NCI-H2171 treated with DMSO at 0.1 percent for 48 hours (cell line): Measurements from ENCODE around the gene TAGLN2.
"Not testable (repeated sequence)": the region's sequence is repeated elsewhere in the genome, so short reads cannot be mapped to it uniquely, and the experiment has no call there.

Experiments used
- DNase-seq: peaks from one replicate; lab custom pipeline; 2025; lab: John Stamatoyannopoulos, UW

The TAGLN2 gene

DNA sequence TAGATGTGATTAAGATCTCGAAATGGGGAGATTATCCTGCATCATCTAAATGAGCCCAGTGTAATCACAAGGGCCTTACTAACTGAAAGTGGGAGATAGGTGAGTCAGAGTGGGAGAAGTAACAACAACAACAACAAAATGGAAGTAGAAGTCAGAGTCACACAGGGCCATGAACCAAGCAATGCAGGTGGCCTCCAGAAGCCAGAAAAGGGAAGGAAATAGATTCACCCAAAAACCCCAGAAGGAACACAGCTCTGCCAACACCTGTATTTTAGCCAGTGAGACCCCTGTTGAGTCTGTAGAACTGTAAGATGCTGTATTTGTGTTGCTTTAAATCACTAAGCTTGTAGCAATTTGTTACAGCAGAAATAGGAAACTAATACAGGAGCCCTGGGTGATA is 4.1 kb downstream of the TAGLN2 start:
- no peak for DNase-seq

DNA sequence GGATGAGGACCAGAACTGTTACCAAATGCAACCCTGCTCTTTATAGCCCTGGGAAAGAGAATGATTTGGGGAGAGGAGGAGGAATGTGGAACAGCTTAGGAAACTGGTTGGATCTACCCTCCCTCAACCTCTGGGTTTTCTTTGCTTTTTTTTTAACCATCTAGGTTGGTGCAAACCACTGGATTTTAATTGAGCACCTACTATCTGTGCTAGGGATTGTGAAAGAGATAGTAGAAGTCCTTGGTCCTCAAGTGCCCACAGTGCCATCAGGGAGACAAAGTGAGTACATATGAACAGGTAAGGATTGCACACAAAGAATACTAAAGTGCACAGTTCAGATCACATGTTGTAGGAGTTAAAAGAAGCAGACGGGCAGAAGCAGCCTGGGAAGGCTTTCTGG is 4.7 kb downstream of the TAGLN2 start:
- no peak for DNase-seq

DNA sequence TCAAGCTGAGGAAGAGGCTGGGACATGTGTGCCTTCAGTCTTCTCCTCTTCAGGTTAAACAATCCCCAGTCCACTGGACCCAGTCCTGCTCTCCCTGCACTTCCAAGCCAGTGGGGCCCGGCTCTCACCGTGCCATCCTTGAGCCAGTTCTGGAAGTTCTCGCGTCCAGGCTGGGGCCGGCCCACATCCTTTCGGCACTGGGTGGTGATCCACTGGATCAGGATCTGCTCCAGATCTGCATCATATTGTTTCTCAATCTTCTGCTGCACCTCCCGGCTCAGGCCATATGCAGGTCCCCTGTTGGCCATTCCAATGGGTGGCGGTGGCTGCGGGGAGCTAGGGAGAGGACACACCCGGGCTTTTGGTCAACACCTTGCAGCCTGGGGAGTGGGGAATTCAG is 5.1 kb downstream of the TAGLN2 start:
- DNase-seq = no peak

DNA sequence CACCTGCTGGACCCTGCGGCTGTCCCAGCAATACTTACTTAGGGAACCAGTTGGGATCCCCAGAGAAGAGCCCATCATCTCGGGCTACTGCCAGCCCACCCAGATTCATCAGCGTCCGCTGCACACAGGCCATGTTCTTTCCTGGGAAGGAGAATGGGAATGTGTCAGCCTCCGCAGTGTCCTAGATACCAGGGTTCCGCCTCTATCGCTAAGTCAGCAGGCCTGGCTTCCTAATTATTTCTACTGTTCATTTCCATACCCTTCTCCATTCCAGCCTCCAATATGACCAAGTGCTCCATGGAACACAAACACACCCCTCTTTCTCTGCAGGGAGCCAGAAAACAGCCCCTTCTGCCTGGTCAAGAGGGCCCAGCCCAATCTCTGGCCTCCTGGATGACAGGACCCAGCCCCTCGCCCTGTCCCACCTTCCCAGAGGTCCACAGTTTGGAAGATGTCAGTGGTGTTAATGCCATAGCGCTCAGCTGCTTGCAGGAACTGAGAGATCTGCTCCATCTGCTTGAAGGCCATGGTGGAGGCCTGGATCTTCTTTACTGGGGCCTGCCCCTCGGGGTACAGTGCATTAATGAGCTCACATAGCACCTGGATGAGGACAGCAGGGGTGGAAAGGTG is 6.0 kb downstream of the TAGLN2 start:
- no peak for DNase-seq

DNA sequence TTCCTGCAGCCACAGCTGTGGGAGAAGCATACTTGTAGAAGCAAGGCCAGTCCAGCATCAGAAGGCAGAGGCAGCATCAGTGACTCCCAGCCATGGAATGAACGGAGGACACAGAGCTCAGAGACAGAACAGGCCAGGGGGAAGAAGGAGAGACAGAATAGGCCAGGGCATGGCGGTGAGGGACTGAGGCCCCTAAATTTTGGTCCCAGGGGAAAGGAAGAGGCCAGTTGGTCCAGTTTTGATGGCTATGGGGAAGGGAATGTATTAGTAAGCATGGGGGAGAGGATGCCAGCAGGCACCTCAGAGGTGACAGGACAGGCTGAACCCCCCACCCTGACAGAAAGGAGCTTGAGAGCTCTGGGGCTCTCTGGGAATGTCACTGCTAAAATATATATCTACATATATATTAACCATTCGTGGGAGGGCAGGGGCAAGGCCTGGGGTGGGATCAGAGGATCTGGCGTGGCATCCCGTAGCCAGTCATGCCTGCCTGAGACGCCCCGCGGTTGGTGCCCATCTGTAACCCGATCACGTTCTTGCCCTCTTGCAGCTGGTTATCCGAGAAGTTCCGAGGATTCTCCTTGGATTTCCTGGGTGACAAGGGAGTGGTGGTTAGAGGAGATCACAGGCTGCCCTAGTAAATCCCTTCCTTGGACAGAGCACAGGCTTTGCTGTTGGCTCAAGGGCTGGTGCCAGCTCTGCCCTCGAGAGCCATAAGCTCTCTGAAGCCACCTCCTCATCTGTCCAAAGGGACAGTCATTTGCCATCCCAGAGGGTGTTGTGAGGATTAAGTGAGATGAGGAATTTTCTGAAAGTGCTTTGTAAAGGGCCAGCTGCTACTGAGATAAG is 6.7 kb downstream of the TAGLN2 start:
- no peak for DNase-seq

DNA sequence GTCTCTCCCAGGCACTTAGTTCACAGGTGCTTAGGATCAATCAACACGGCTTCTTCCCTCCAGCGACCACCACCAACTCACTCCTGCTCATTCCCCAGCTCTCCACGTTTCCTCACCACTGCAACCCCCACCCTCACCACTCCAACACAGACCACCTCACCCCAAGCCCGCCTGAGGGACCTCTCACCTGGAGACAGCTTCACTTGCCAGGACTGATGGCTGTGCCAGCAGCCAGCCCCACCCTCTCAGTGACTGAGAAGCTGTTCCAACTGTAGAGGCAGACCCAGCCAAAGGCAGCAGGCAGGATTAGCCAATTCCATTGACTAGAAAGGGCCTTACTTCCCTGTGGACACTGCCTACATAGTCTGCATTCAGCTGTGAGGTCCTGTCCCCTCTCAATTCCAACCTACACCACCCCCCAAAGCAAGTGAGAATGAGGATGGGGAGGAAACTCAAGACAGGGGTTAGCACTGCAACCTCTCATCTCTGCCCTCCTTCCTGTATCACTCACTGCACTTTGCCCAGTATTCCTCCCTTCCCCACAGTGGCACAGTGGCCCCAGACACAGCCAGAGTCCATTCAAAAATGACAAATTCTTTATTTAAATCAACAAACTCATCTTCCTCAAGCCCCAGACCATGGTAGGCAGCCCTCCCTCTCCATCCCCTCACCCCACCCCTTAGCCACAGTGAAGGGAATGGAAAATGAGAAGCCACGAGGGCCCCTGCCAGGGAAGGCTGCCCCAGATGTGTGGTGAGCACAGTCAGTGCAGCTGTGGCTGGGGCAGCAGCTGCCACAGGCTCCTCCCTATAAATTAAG is 7.6 kb downstream of the TAGLN2 start:
- DNase-seq = no peak

DNA sequence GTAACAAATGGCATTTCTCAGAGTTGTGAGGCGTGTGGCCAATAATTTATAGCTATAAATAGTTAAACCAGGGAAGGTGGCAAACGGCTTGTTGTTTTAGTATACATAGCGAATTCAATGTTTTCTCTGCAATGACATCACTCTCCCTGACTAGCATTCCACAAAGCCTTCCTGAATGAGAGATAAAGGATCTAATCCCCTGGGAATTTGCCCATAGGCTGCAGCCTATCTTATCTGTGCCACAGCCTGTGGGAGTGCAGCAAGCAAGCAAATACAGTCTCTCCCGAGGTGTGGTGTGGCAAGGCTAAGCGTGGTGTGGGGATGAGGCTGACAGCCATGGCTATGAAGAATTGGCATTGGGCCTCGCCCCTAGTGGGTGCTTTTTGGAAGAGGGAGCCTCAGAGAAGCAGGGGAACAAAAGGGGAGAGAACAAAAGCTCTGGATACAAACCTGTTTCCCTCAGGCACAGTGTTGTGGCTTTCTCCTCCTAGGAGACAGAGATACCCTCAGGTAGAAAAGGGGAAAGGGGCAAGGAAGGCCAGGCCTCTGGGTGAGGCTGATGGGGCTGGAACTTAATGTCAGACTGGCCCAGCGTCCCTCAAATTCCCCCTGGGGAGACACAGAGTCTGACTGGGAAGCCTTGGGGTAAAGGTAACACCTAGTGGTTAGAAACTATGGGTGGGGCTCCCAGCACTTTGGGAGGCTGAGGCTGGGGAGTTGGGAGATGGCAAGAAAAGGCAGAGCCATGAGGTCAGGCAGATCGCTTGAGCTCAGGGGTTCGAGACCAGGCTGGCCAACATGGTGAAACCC is 8.9 kb downstream of the TAGLN2 start:
- DNase-seq = peak; percentile 25

DNA sequence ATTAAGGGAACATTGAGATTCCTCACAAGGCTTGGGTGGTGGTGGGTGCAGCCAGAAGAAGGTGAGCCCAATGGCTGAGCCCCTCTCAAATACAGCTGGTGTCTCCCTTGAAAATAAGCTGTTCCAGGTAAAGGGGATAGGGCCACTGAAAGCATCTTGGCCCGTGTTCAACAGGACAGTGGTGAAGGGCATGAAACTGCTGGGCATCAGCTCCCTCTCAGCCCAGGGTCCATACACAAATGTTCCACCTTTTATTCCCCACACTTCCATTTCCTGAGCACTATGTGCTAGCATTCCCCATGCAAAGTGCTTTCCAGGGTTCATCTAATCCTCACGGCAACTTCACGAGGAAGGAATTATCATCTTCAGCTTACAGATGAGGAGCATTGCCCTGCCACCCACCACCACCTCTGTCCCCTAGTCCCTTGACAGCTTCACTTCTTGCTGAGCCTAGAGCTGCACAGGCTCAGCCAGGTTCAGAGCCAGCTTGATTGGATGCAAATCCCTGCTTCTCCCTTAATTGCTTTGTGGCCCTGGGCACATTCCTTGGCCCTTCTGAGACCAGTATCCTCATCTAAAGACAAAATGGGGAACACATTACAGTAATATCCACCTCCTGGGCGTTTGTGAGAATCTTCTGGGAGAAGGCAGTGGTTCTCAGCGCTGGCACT is 9.6 kb downstream of the TAGLN2 start:
- no peak for DNase-seq

DNA sequence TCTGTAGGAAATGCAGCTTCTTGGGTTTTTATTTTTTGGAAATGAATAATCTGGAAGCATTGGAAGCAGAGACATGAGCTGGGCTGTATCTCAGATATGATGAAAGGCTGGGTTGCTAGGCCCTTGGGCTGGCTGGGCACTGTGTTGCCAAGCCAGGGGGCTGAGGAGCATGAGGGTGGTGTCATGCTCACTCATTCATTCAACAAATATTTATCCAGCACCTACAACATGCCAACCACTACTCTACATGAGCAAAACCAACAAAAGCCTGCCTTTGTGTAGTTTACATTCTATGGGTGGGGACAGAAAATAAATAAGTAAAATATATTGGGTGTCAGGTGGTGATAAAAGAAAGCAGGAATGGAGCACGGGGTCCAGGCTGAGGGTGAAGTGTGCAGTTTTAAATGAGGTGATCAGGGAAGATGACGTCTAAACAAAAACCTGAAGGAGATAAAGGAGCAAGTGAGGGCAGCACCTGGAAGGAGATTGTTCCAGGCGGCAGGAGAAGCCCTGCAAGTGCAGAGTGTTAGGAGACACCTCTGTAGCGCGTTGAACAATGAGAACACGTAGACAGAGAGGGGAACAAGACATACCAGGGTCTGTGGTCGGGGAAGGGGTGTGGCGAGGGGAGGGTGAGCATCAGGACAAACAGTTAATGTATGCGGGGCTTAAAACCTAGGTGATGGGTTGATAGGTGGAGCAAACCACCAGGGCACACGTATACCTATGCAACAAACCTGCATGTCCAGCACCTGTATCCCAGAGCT is 10.9 kb downstream of the TAGLN2 start:
- DNase-seq = no peak

DNA sequence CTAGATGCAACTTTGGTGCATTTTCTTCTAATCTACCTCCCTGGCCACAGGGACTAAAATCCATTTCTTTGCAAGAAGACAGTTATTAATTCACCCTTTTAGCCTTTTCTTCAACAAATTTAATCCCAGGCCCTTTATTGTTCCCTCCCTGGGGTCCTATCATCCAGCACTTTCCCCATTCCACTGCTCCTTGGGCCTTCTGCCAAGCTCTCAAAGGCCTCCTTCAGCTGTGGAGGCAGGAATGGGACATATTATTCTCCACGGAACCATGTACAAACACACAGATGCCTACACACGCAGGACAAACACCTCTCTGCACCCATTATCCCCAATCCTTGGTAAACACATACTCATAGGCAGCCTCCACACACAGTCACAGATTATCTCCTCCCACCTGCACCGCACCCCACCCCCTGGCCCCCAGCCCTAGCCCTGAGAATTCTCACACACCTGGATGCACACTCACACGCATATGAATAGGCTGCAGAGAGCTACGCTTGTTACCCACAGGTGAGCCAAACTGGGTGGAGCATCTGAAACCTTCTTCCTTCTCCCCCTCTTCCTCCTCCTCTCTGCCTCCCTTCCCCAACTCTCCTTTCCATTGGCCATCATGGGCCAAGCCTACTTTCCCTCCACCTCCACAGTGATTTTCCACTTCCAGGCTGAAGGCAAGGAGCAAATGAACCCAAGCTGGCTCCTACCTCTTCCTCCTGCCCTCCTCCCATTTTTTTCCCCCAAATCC is 11.7 kb downstream of the TAGLN2 start:
- DNase-seq = no peak

DNA sequence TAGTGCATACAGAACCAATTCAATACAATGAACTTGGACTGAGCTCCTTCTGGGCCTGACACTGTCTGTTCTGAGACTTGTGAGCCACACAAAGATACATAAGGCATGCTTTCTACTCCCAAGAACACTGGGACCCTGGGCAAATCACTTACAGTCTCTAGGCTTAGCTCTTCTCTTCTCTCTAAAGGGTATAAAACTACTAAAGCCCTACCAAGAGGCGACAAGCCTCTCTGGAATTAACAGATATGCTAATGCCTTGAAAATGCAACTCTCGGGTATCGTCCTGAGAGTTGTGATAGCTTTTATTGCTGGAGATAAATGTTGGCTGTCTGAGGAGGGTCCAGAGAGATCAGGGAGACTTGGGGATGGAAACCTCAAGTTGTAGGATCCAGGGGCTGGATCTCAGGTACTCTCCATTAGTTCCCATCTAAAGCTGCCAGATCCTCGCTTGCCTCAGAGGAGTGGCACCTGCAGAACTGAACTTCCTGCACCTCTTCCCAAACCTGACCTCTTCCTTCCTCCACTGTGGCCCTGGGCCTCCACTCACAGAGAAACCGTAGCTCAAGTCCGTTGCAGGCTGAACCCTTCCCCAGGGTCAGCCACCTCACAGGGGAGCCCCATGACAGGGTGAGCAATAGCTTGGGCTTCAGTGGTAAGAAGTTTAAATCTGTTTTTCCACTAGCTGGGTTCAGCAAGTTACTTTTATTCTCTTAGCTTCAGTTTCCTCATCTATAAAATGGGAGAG is 13.8 kb downstream of the TAGLN2 start:
- DNase-seq = no peak

DNA sequence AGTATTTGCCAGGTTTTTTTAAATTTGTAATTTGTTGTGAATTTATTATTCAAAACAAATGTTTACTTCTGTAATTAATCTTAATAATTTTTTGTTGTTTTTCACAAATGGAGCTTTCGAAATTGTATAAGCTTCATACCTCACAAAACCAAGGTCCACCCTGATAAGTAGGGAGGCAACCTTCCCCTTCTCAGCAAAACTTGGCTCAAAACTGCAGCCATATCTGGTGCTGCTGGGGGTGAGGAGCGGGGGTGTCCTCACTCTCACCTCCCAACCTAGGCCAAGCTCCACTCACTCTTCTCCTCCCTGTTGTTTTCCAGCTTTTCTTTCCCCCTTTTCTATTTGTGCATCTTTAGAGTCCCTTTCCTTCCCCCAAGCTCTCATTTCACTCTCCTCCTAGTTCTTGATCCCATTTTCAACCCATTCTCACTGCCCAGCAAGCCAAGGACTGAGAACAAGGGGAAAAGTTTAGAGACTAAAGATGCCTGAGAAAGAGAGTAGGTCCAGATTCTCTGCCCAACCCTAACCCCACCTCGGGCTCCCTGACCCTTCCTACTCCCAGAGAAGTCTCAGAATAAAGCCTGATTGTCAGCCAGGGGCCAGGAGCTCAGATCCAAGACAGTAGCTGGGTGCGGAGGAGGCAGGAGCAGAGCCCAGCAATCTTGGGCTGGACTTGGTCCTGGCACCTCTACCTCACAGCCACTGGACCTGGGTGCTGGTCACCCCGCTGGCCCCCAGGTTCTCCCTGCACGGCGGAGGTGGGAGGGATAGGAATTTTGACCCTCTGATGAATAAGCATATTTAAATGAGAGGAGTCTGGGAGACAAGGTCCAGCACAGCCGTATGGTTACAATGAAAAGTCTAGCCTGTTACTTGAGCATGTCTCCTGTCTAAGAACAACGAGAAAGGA is 17.0 kb downstream of the TAGLN2 start:
- no peak for DNase-seq

DNA sequence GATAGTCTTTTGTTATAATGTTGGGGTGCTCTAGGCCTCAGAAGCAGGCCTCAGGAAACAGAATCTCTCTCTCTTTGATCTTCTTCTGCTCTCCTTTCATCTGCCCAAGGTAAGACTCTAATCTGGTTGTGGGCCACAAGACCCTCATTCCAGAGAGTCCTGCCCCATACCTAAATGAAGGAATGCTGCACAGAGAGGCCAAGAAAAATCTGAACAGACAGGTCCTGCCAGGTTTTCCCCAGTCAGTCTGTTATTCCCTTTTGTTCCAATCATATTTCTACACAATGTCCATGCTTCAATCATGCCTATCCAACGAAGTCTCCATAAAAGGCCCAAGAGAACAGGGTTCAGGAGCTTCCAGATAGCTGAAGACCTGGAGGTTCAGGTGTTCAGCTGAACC is 18.3 kb downstream of the TAGLN2 start:
- no peak for DNase-seq

DNA sequence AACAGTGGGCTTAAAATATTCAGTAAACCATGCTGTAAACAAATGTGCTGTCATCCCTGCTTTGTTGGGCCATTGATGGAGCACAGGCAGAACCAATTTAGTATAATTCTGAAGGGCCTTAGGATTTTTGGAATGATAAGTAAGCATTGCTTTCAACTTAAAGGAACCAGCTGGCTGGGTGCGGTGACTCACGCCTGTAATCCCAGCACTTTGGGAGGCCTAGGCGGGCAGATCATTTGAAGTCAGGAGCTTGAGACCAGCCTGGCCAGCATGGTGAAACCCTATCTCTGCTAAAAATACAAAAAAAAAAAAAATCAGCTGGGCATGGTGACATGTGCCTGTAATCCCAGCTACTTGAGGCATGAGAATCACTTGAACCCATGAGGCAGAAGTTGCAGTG is 21.3 kb downstream of the TAGLN2 start:
- not testable (repeated sequence) for DNase-seq

DNA sequence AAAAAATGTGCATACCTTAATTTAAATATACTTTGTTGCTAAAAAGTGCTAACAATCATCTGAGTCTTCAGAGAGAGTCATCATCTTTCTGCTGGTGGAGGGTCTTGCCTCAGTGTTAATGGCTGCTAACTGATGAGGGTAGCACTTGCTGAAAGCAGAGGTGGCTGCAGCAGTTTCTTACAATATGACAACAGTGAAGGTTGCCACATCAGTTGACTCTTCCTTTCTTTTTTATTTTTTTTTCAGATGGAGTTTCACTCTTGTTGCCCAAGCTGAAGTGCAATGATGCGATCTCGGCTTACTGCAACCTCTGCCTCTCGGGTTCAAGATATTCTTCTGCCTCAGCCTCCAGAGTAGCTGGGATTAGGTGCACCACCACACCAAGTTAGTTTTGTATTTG is 22.8 kb downstream of the TAGLN2 start:
- DNase-seq = no peak

DNA sequence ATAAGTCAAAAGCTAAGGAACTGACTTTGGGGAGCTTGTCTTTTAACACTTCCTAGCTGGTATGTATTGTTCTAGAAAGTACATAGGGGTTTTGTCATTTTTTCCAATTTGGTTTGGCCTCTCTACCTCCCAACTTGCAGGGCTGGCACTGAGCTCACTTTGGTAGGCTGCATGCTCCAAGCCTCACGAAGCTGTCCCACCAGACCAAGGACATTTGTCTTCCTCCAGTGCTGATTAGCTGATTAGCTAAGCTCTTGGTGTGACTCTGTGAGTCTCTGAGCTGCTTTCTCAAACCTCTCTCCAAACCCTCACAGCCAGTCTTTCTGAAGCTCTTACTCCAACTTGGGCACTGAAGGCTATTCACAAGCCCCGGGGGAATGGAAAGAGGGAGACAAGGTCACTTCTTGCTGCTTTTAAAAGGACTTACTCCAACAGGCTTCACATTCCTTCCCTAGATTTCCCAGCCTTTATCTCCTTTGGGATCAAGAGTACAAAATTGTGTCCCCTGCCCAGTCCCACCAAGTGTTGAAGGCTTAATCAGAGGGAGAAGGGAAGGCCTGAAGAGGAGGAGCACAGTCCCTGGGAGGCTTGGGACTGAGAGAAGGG is 24.4 kb downstream of the TAGLN2 start:
- no peak for DNase-seq

DNA sequence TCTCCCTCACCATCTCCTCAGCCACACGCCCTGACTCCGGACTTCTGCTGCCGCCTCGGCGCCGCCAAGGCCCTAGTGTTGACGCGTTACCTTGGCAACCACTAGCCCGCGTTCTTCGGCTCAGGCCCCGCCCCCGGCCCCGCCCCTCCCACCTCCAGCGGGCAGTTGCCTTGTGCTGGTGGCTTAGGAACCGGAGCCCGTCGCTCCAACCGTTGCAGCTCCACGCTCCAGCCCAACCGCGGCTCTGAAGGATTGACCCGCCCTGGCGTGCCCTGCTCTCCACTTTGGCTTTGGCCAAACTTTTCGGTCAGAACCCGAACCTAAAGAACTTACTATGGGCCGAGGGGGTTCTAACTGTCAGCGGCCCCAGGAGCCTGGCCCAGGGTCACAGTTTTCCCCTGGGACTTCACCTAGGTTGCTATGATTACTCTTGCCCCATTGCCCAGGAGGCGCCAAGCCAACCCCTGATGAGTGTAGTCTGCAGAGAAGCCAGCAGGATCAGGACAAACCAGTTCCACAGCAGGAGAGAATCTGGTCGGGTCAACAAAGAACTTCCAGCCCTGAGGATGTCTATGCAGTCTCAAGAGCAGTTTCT is 25.1 kb downstream of the TAGLN2 start, which contains the start of gene CFAP45:
Gene CFAP45 (minus strand): TSS at position 80 of the 595 bp plus-strand sequence. CDS start 67 bp downstream, at position 13.
- peak; percentile 59 for DNase-seq
